ENCODE results near the gene GLRX3. TPM values are rescaled to one million over a fixed set of nuclear protein-coding genes. Genes with fewer than 3 reads are reported as not detected.

GLRX3 gene
- polyA plus RNA-seq, 1 of the 3 experiments (the other 2 are of a cell fraction) = 93.8 TPM

DNA sequence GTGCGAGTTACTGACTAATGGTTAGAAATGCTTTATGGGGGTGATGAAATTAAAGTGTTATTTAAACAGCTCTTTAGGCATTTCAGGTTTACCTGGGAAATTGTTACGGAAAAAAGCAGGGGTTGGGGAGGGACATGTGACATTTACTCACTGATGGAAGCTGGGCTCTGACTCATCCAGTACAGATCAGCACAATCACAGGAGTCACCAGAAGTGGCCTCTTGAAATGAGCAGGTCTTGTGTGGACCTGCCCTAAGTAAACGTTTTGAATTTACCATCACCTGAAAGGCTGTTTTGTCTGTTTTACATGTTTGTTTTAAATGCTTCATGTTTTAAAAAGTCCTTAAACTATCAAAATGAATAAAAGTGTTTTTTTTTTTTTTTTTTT, 2.3 kb downstream of the GLRX3 start:
- Histone ChIP-seq H3K4me1 (ENCODE audit: control insufficient read depth in 1 of 2, insufficient read depth in 2 of 2, low read depth in 1 of 2, low read length in 1 of 2) (peaks cover 9 to 16% of the 10 kb centered on the region in 2 experiments; a peak in 1 of 4 replicates), H2AFZ (ENCODE audit: low read depth) (no peak overlapping the region), H3K36me3 (replicated peaks in 1 of 2; ENCODE audit: control insufficient read depth in 1 of 2, insufficient read depth in 2 of 2, low read length in 1 of 2) (peaks cover 5 to 11% of the 10 kb centered on the region in 2 experiments), H3K9ac (no peak overlapping the region; the same call in 1 of the 2 replicates), H3F3A (replicated peaks; ENCODE audit: insufficient read depth) (peaks cover 3% of the 10 kb centered on the region), H3K27ac (ENCODE audit: low read depth in 2 of 2, low read length in 1 of 2) (no peak overlapping the region), H3K4me3 (ENCODE audit: low read depth in 2 of 2, low read length in 1 of 2) (no peak overlapping the region), H3K9me2 (no peaks in the 10 kb centered on the region), H4K20me1 (ENCODE audit: insufficient read depth) (peaks cover 65% of the 10 kb centered on the region), H3K27me3 (ENCODE audit: insufficient read depth) (no peaks in the 10 kb centered on the region), H3K79me2 (ENCODE audit: insufficient read depth) (peaks cover 69% of the 10 kb centered on the region), H3K9me3 (no peaks in the 10 kb centered on the region), H3K4me2 (peak overlapping the region; percentile 98)
- ChIA-PET POLR2A (interaction anchor here (3.6 kb wide), 1 partner anchor 28 kb away, joined by 49 read pairs; the partner anchor contains the start of gene C10orf143), CTCF (interaction anchor here (1.0 to 3.5 kb wide), 4 partner anchors 11 to 51 kb away, joined by 3 to 17 read pairs (median 3); no protein-coding TSS in a partner anchor)
- no peak for DNase-seq
- TF ChIP-seq CHD2 (IDR thresholded peaks at IDR 0.05; ENCODE audit: low read length, partially characterized antibody) = no peak
- peak; percentile 27; the same call in 1 of the 2 replicates for TF ChIP-seq FOSL2 (IDR thresholded peaks at IDR 0.05; ENCODE audit: borderline replicate concordance, low read depth)
- peak; percentile 47; the same call in 1 of the 2 replicates for TF ChIP-seq USF1 (IDR thresholded peaks at IDR 0.05; ENCODE audit: borderline replicate concordance, low read depth)
- WGBS (ENCODE audit: low lambda C conversion rate) = 43% methylated on average over 3 of the region's 3 CpGs

GRCh38 chr10:130140425-130140824, 4.2 kb downstream of the GLRX3 start:
- POLR2A ChIA-PET = no interaction called here
- peaks cover 89% of the 10 kb centered on the region for H3K79me2 ChIP-seq (ENCODE audit: insufficient read depth)
- peaks cover 5 to 18% of the 10 kb centered on the region in 2 experiments for H3K36me3 ChIP-seq (replicated peaks in 1 of 2; ENCODE audit: control insufficient read depth in 1 of 2, insufficient read depth in 2 of 2, low read length in 1 of 2)
- peaks cover 9 to 16% of the 10 kb centered on the region in 2 experiments; a peak in 1 of 4 replicates for H3K4me1 ChIP-seq (ENCODE audit: control insufficient read depth in 1 of 2, insufficient read depth in 2 of 2, low read depth in 1 of 2, low read length in 1 of 2)
- no peaks in the 10 kb centered on the region for H3K9me3 ChIP-seq
- H3F3A ChIP-seq (replicated peaks; ENCODE audit: insufficient read depth) = peaks cover 3% of the 10 kb centered on the region
- DNase-seq = no peak
- H3K4me2 ChIP-seq = no peak overlapping the region
- H3K4me3 ChIP-seq (ENCODE audit: low read depth in 2 of 2, low read length in 1 of 2) = no peak overlapping the region
- no peaks in the 10 kb centered on the region for H3K27me3 ChIP-seq (ENCODE audit: insufficient read depth)
- H4K20me1 ChIP-seq (ENCODE audit: insufficient read depth) = peaks cover 84% of the 10 kb centered on the region
- 94% methylated on average over 1 of the region's 1 CpG for WGBS (ENCODE audit: low lambda C conversion rate)
- CTCF ChIA-PET = interaction anchor here (1.0 to 1.2 kb wide), 2 partner anchors 8 to 15 kb away, joined by 3 to 4 read pairs; no protein-coding TSS in a partner anchor
- H3K27ac ChIP-seq (ENCODE audit: low read depth in 2 of 2, low read length in 1 of 2) = no peak overlapping the region
- H2AFZ ChIP-seq (ENCODE audit: low read depth) = no peak overlapping the region
- H3K9me2 ChIP-seq = no peaks in the 10 kb centered on the region
- no peak overlapping the region for H3K9ac ChIP-seq
- TF ChIP-seq NRF1 (IDR thresholded peaks at IDR 0.05; ENCODE audit: low read depth, low read length) = no peak
- TF ChIP-seq NFIC (IDR thresholded peaks at IDR 0.05; ENCODE audit: borderline replicate concordance) = no peak
- no peak for TF ChIP-seq RFX5 (IDR thresholded peaks at IDR 0.05; ENCODE audit: low read length)
- TF ChIP-seq RXRA (IDR thresholded peaks at IDR 0.05; ENCODE audit: borderline replicate concordance, low read depth) = no peak
- no peak for TF ChIP-seq FOXJ3 (CRISPR knock-in tag; IDR thresholded peaks at IDR 0.05)
- no peak for TF ChIP-seq FOSL2 (IDR thresholded peaks at IDR 0.05; ENCODE audit: borderline replicate concordance, low read depth)
- no peak for TF ChIP-seq SIN3A (IDR thresholded peaks at IDR 0.05; ENCODE audit: borderline replicate concordance, low read depth, low read length)
- TF ChIP-seq SMC3 (IDR thresholded peaks at IDR 0.05; ENCODE audit: low read depth, low read length) = no peak
- TF ChIP-seq RAD21 (IDR thresholded peaks at IDR 0.05; ENCODE audit: low read length) = no peak
- TF ChIP-seq ELF1 (IDR thresholded peaks at IDR 0.05) = no peak
- no peak for TF ChIP-seq JUND (IDR thresholded peaks at IDR 0.05)
- no peak for TF ChIP-seq ZBTB33 (IDR thresholded peaks at IDR 0.05; ENCODE audit: borderline replicate concordance, low read depth)
- TF ChIP-seq USF2 (IDR thresholded peaks at IDR 0.05; ENCODE audit: borderline replicate concordance, low read depth, low read length) = no peak
- TF ChIP-seq, protein P1, sequence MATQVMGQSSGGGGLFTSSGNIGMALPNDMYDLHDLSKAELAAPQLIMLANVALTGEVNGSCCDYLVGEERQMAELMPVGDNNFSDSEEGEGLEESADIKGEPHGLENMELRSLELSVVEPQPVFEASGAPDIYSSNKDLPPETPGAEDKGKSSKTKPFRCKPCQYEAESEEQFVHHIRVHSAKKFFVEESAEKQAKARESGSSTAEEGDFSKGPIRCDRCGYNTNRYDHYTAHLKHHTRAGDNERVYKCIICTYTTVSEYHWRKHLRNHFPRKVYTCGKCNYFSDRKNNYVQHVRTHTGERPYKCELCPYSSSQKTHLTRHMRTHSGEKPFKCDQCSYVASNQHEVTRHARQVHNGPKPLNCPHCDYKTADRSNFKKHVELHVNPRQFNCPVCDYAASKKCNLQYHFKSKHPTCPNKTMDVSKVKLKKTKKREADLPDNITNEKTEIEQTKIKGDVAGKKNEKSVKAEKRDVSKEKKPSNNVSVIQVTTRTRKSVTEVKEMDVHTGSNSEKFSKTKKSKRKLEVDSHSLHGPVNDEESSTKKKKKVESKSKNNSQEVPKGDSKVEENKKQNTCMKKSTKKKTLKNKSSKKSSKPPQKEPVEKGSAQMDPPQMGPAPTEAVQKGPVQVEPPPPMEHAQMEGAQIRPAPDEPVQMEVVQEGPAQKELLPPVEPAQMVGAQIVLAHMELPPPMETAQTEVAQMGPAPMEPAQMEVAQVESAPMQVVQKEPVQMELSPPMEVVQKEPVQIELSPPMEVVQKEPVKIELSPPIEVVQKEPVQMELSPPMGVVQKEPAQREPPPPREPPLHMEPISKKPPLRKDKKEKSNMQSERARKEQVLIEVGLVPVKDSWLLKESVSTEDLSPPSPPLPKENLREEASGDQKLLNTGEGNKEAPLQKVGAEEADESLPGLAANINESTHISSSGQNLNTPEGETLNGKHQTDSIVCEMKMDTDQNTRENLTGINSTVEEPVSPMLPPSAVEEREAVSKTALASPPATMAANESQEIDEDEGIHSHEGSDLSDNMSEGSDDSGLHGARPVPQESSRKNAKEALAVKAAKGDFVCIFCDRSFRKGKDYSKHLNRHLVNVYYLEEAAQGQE (IDR thresholded peaks at IDR 0.05; ENCODE audit: low read depth, low read length) = no peak
- no peak for TF ChIP-seq TEAD4 (IDR thresholded peaks at IDR 0.05; ENCODE audit: borderline replicate concordance, insufficient read depth)
- TF ChIP-seq GABPA (IDR thresholded peaks at IDR 0.05; ENCODE audit: low read depth) = no peak
- TF ChIP-seq, protein P2, sequence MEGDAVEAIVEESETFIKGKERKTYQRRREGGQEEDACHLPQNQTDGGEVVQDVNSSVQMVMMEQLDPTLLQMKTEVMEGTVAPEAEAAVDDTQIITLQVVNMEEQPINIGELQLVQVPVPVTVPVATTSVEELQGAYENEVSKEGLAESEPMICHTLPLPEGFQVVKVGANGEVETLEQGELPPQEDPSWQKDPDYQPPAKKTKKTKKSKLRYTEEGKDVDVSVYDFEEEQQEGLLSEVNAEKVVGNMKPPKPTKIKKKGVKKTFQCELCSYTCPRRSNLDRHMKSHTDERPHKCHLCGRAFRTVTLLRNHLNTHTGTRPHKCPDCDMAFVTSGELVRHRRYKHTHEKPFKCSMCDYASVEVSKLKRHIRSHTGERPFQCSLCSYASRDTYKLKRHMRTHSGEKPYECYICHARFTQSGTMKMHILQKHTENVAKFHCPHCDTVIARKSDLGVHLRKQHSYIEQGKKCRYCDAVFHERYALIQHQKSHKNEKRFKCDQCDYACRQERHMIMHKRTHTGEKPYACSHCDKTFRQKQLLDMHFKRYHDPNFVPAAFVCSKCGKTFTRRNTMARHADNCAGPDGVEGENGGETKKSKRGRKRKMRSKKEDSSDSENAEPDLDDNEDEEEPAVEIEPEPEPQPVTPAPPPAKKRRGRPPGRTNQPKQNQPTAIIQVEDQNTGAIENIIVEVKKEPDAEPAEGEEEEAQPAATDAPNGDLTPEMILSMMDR (IDR thresholded peaks at IDR 0.05) = no peak
